Measurements from ENCODE around the gene ZNF236. TPM values are rescaled to one million over a fixed set of nuclear protein-coding genes. Genes with fewer than 3 reads are reported as not detected.

The ZNF236 gene
- total and polyA plus RNA-seq, 10 of the 15 experiments (the other 5 are each of a cell fraction or from before 2014, with no cell fraction given): 1.0 to 14.4 (median 5.9) TPM

DNA sequence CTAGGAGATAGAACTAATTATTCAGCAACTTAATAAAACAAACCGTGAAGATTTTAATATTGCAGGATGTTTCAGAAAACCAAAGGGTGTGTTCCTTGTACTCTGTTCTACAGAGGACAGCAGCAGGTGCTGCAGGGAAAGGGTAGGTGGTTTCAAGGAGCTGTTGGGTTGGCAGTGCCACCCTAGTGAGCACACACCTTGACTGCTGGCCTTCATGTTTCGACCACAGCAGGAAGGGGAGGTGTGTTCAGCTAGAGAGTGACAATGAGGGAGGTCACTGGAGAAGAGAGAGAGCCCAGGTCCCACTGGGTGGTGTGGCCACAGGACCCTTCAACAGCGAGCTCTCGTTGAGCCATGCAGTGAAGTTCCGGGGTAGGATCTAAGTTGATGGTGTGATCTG, 98.6 kb downstream of the ZNF236 start (continued):
- TF ChIP-seq ZNF207 (IDR thresholded peaks at IDR 0.05; ENCODE audit: borderline replicate concordance) (no peak), DPF2 (IDR thresholded peaks at IDR 0.05) (no peak), SMAD5 (IDR thresholded peaks at IDR 0.05; ENCODE audit: low read depth) (no peak), RAD51 (IDR thresholded peaks at IDR 0.05) (no peak), SREBF1 (IDR thresholded peaks at IDR 0.05; ENCODE audit: low read length) (no peak), CHD4 (IDR thresholded peaks at IDR 0.05) (no peak)
- TF ChIP-seq, protein P1, sequence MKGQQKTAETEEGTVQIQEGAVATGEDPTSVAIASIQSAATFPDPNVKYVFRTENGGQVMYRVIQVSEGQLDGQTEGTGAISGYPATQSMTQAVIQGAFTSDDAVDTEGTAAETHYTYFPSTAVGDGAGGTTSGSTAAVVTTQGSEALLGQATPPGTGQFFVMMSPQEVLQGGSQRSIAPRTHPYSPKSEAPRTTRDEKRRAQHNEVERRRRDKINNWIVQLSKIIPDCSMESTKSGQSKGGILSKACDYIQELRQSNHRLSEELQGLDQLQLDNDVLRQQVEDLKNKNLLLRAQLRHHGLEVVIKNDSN (IDR thresholded peaks at IDR 0.05; ENCODE audit: borderline replicate concordance, extremely low read length, insufficient read depth, low read depth, low read length): no peak
- TF ChIP-seq, protein P2, sequence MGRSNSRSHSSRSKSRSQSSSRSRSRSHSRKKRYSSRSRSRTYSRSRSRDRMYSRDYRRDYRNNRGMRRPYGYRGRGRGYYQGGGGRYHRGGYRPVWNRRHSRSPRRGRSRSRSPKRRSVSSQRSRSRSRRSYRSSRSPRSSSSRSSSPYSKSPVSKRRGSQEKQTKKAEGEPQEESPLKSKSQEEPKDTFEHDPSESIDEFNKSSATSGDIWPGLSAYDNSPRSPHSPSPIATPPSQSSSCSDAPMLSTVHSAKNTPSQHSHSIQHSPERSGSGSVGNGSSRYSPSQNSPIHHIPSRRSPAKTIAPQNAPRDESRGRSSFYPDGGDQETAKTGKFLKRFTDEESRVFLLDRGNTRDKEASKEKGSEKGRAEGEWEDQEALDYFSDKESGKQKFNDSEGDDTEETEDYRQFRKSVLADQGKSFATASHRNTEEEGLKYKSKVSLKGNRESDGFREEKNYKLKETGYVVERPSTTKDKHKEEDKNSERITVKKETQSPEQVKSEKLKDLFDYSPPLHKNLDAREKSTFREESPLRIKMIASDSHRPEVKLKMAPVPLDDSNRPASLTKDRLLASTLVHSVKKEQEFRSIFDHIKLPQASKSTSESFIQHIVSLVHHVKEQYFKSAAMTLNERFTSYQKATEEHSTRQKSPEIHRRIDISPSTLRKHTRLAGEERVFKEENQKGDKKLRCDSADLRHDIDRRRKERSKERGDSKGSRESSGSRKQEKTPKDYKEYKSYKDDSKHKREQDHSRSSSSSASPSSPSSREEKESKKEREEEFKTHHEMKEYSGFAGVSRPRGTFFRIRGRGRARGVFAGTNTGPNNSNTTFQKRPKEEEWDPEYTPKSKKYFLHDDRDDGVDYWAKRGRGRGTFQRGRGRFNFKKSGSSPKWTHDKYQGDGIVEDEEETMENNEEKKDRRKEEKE (IDR thresholded peaks at IDR 0.05): no peak
- TF ChIP-seq, protein P3, sequence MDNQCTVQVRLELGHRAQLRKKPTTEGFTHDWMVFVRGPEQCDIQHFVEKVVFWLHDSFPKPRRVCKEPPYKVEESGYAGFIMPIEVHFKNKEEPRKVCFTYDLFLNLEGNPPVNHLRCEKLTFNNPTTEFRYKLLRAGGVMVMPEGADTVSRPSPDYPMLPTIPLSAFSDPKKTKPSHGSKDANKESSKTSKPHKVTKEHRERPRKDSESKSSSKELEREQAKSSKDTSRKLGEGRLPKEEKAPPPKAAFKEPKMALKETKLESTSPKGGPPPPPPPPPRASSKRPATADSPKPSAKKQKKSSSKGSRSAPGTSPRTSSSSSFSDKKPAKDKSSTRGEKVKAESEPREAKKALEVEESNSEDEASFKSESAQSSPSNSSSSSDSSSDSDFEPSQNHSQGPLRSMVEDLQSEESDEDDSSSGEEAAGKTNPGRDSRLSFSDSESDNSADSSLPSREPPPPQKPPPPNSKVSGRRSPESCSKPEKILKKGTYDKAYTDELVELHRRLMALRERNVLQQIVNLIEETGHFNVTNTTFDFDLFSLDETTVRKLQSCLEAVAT (IDR thresholded peaks at IDR 0.05): no peak
- TF ChIP-seq, protein P4, sequence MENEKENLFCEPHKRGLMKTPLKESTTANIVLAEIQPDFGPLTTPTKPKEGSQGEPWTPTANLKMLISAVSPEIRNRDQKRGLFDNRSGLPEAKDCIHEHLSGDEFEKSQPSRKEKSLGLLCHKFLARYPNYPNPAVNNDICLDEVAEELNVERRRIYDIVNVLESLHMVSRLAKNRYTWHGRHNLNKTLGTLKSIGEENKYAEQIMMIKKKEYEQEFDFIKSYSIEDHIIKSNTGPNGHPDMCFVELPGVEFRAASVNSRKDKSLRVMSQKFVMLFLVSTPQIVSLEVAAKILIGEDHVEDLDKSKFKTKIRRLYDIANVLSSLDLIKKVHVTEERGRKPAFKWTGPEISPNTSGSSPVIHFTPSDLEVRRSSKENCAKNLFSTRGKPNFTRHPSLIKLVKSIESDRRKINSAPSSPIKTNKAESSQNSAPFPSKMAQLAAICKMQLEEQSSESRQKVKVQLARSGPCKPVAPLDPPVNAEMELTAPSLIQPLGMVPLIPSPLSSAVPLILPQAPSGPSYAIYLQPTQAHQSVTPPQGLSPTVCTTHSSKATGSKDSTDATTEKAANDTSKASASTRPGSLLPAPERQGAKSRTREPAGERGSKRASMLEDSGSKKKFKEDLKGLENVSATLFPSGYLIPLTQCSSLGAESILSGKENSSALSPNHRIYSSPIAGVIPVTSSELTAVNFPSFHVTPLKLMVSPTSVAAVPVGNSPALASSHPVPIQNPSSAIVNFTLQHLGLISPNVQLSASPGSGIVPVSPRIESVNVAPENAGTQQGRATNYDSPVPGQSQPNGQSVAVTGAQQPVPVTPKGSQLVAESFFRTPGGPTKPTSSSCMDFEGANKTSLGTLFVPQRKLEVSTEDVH (IDR thresholded peaks at IDR 0.05; ENCODE audit: low read depth, partially characterized antibody): no peak
